Progenitor cell of endocrine pancreas (in vitro differentiated cells): ENCODE measurements around the gene CERS5. TPM values are rescaled to one million over a fixed set of nuclear protein-coding genes. Genes with fewer than 3 reads are reported as not detected.
A peak's percentile ranks its signal among the peaks of the same experiment; 100 is the strongest.

ENCODE experiments used
- DNase-seq: peaks from one replicate; pipeline ENCODE4 v3.0.0; 2021; ENCODE audit warnings: low spot score; ENCODE audit not compliant: unreplicated experiment
- H3K27ac Mint-ChIP-seq: 2 replicates; pipeline ENCODE4 v1.8.0; 2021; ENCODE audit warnings: mild to moderate bottlenecking, moderate library complexity, mixed read lengths
- H3K27me3 Mint-ChIP-seq: 2 replicates; pipeline ENCODE4 v1.8.0; 2021; ENCODE audit warnings: mixed read lengths
- H3K36me3 Mint-ChIP-seq: 2 replicates; pipeline ENCODE4 v1.8.0; 2022; ENCODE audit warnings: mixed read lengths; ENCODE audit not compliant: insufficient read depth
- H3K4me1 Mint-ChIP-seq: 2 replicates; pipeline ENCODE4 v1.8.0; 2021; ENCODE audit warnings: low read depth, mixed read lengths
- H3K4me3 Mint-ChIP-seq: 2 replicates; pipeline ENCODE4 v1.8.0; 2021; ENCODE audit warnings: low read depth, mild to moderate bottlenecking, moderate library complexity, mixed read lengths
- H3K9me3 Mint-ChIP-seq: 2 replicates; pipeline ENCODE4 v1.8.0; 2021; ENCODE audit warnings: low read depth, mixed read lengths
- CTCF ChIP-seq: fragments of 200-600 bp; sonication (generic); IDR thresholded peaks from one replicate; pipeline ENCODE4 v1.5.0; 2021; ENCODE audit warnings: antibody characterized with exemption, mild to moderate bottlenecking; ENCODE audit not compliant: unreplicated experiment
- total RNA-seq: library from RNA; stranded (reverse); gene quantifications from 2 replicates; pipeline ENCODE4 v1.2.1, GENCODE V29; 2021

Gene CERS5
- total RNA-seq, 1 donor from 2014 or later: 69.1 TPM

- H3K27me3 Mint-ChIP-seq: peaks cover 7% of the 10 kb centered on the region
Observed at GRCh38 chr12:50107416-50108268, 59.5 kb downstream of the CERS5 start.

GRCh38 chr12:50106907-50107306 is 60.3 kb downstream of the CERS5 start:
- no peaks in the 10 kb centered on the region for H3K36me3 Mint-ChIP-seq
- no peak for DNase-seq
- no peak for TF ChIP-seq CTCF
- H3K27ac Mint-ChIP-seq: no peak overlapping the region
- no peak overlapping the region for H3K4me3 Mint-ChIP-seq
- H3K27me3 Mint-ChIP-seq: peaks cover 7% of the 10 kb centered on the region
- H3K9me3 Mint-ChIP-seq: no peaks in the 10 kb centered on the region
- H3K4me1 Mint-ChIP-seq: peaks cover 25% of the 10 kb centered on the region

More at GRCh38 chr12:50107416-50108268, 59.5 kb downstream of the CERS5 start:
- Mint-ChIP-seq H3K9me3 (no peaks in the 10 kb centered on the region), H3K4me1 (peaks cover 28% of the 10 kb centered on the region), H3K27ac (no peak overlapping the region), H3K4me3 (no peak overlapping the region), H3K36me3 (no peaks in the 10 kb centered on the region)
- DNase-seq: no peak
- no peak for TF ChIP-seq CTCF

- no peak overlapping the region for H3K27ac Mint-ChIP-seq
Observed at GRCh38 chr12:50105913-50106450, 61.2 kb downstream of the CERS5 start.

DNA sequence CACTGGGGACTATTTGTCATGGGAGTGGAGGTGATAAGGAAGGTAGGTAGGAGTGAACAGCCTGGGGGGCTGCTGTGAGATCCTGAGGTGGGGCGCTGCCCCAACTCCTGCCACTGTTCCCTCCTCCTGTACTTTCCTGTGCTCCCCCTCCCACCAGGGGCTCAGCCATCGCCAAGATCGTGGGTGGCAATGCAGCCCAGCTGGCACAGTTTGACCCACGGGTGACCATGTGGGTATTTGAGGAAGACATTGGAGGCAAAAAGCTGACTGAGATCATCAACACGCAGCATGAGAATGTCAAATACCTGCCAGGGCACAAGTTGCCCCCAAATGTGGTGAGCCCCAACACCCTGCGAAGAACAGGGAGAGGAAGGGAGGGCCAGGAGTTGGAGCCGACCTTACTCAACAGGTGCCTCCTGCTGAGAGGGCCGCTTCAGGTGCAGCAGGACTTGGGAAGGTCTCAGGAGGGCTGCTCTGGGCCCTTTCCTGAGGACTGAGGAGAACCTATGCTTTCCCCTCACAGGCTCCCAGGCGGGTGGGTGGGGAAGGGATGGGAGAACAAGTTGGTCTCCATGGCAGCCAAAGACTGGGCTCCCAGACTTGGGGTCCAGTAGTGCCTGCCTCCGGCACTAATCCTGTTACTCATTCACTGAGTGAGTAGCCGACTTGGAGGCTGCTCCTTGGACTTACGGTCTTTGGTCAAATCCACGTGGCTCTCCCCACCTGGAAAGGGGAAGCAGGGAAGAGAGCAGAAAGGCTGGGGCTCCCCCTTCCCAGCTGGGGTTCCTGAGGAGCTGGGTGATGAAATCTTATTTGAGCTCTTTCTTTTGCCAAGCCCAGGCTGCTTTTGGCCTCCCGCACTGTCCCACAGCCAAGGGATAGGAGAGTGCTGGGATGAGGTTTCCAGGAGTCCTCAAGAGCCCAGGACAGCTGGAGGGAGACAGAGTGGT is 62.5 kb downstream of the CERS5 start:
- H3K9me3 Mint-ChIP-seq: no peaks in the 10 kb centered on the region
- H3K4me3 Mint-ChIP-seq: no peak overlapping the region
- peaks cover 18% of the 10 kb centered on the region for H3K4me1 Mint-ChIP-seq
- peaks cover 5% of the 10 kb centered on the region for H3K36me3 Mint-ChIP-seq
- H3K27me3 Mint-ChIP-seq: peaks cover 7% of the 10 kb centered on the region
- TF ChIP-seq CTCF: no peak
- no peak for DNase-seq
- H3K27ac Mint-ChIP-seq: peak overlapping the region; percentile 17

More at GRCh38 chr12:50105913-50106450, 61.2 kb downstream of the CERS5 start:
- TF ChIP-seq CTCF: no peak
- Mint-ChIP-seq H3K36me3 (peaks cover 1% of the 10 kb centered on the region), H3K4me1 (peaks cover 24% of the 10 kb centered on the region), H3K9me3 (no peaks in the 10 kb centered on the region), H3K4me3 (no peak overlapping the region), H3K27me3 (peaks cover 7% of the 10 kb centered on the region)
- DNase-seq: no peak
